Peyer's patch (tissue), 4 donors: ENCODE data around the gene RGL1. TPM values are rescaled to one million over a fixed set of nuclear protein-coding genes. Genes with fewer than 3 reads are reported as not detected.

ENCODE experiments used
- DNase-seq, 3 donors: peaks; one replicate each; pipeline ENCODE4 v3.0.0-alpha.2; 2017 to 2019
- H3K27ac ChIP-seq, 4 donors: fragments of 200-600 bp; sonication (generic); one replicate each; pipeline ENCODE4 v1.5.1; 2016 to 2019
- H3K27me3 ChIP-seq, 2 donors: fragments of 200-600 bp; sonication (generic); one replicate each; pipeline ENCODE4 v1.5.1; 2019
- H3K36me3 ChIP-seq, 3 donors: fragments of 200-600 bp; sonication (generic); one replicate each; pipeline ENCODE4 v1.5.1; 2016 to 2019
- H3K4me1 ChIP-seq, 4 donors: fragments of 200-600 bp; sonication (generic); one replicate each; pipeline ENCODE4 v1.5.1; 2016 to 2019
- H3K4me3 ChIP-seq, 4 donors: fragments of 200-600 bp; sonication (generic); 1 replicate in 3 of 4; 2 replicates in 1 of 4; pipeline ENCODE4 v1.5.1; 2016 to 2019; ENCODE audit warnings: mild to moderate bottlenecking in 1 of 4
- H3K9me3 ChIP-seq, 4 donors: fragments of 200-600 bp; sonication (generic); one replicate each; pipeline ENCODE4 v1.5.1; 2016 to 2019; ENCODE audit warnings: mild to moderate bottlenecking in 1 of 4
- CTCF ChIP-seq, 6 experiments: fragments of 450-650 bp in 4 of 6; fragments of 200-600 bp in 2 of 6; sonication (generic) in 1 of 6; IDR thresholded peaks; one replicate each; pipeline ENCODE4 v1.5.1; 2017 to 2019; ENCODE audit warnings: antibody characterized with exemption in 6 of 6, mild to moderate bottlenecking in 3 of 6, moderate library complexity in 1 of 6
- POLR2A ChIP-seq, 2 donors: fragments of 450-650 bp; IDR thresholded peaks; one replicate each; pipeline ENCODE4 v1.5.1; 2017; ENCODE audit warnings: antibody characterized with exemption in 2 of 2, mild to moderate bottlenecking in 2 of 2, moderate library complexity in 2 of 2
- total RNA-seq, 4 donors: library from RNA; depleted of rRNA; stranded (reverse); fragments of >200 nt; gene quantifications; one replicate each; pipeline ENCODE4 v1.1.0, GENCODE V29; 2016

The RGL1 gene
- total RNA-seq, 4 donors from 2014 or later, result 8.9 to 32.2 (median 13.2) TPM

GRCh38 chr1:183876309-183876708, 71.4 kb downstream of the RGL1 start:
- TF ChIP-seq CTCF (IDR thresholded peaks at IDR 0.05) (no peak), POLR2A (IDR thresholded peaks at IDR 0.05) (no peak)
- Histone ChIP-seq H3K27ac (peak overlapping the region in 1 of 4 donors; percentile 36), H3K4me1 (peaks cover 0 to 5% (median 0%) of the 10 kb centered on the region in 4 donors)

GRCh38 chr1:183877053-183877720, 72.3 kb downstream of the RGL1 start:
- Histone ChIP-seq H3K27ac (peak overlapping the region in 2 of 4 donors; percentile 34 to 36), H3K9me3 (no peaks in the 10 kb centered on the region), H3K4me1 (peaks cover 0 to 13% (median 0%) of the 10 kb centered on the region in 4 donors), H3K36me3 (no peaks in the 10 kb centered on the region), H3K27me3 (no peaks in the 10 kb centered on the region), H3K4me3 (no peak overlapping the region)
- DNase-seq, result no peak
- TF ChIP-seq CTCF (IDR thresholded peaks at IDR 0.05) (no peak), POLR2A (IDR thresholded peaks at IDR 0.05) (no peak)

More at GRCh38 chr1:183876309-183876708, 71.4 kb downstream of the RGL1 start:
- Histone ChIP-seq H3K36me3 (no peaks in the 10 kb centered on the region), H3K4me3 (no peak overlapping the region), H3K9me3 (no peaks in the 10 kb centered on the region), H3K27me3 (no peaks in the 10 kb centered on the region)
- DNase-seq, result no peak

- no peak for TF ChIP-seq POLR2A (IDR thresholded peaks at IDR 0.05)
- TF ChIP-seq CTCF (IDR thresholded peaks at IDR 0.05), result no peak
- Histone ChIP-seq H3K4me1 (peaks cover 0 to 14% (median 0%) of the 10 kb centered on the region in 4 donors), H3K36me3 (no peaks in the 10 kb centered on the region), H3K4me3 (no peak overlapping the region), H3K27ac (no peak overlapping the region), H3K9me3 (no peaks in the 10 kb centered on the region), H3K27me3 (no peaks in the 10 kb centered on the region)
- DNase-seq, result no peak
Measured at GRCh38 chr1:183879494-183879893, 74.6 kb downstream of the RGL1 start.

GRCh38 chr1:183879966-183880365, 75.0 kb downstream of the RGL1 start:
- Histone ChIP-seq H3K4me3 (no peak overlapping the region), H3K4me1 (peaks cover 0 to 14% (median 0%) of the 10 kb centered on the region in 4 donors), H3K36me3 (no peaks in the 10 kb centered on the region), H3K27me3 (no peaks in the 10 kb centered on the region), H3K9me3 (no peaks in the 10 kb centered on the region), H3K27ac (no peak overlapping the region)
- no peak for DNase-seq
- TF ChIP-seq CTCF (IDR thresholded peaks at IDR 0.05), result no peak
- no peak for TF ChIP-seq POLR2A (IDR thresholded peaks at IDR 0.05)

- Histone ChIP-seq H3K36me3 (peaks cover 0 to 7% (median 0%) of the 10 kb centered on the region in 3 donors), H3K27me3 (no peaks in the 10 kb centered on the region), H3K4me1 (peaks cover 0 to 14% (median 0%) of the 10 kb centered on the region in 4 donors), H3K9me3 (no peaks in the 10 kb centered on the region), H3K4me3 (no peak overlapping the region), H3K27ac (no peak overlapping the region)
- TF ChIP-seq CTCF (IDR thresholded peaks at IDR 0.05) (no peak), POLR2A (IDR thresholded peaks at IDR 0.05) (no peak)
- no peak for DNase-seq
Measured at GRCh38 chr1:183880531-183881243, 75.8 kb downstream of the RGL1 start.
